Measurements from ENCODE around the gene IKZF3.

Gene IKZF3

GRCh38 chr17:39814497-39814896 lies 49.6 kb downstream of the IKZF3 start:
- no peak for DNase-seq

- peak; percentile 94 for DNase-seq
These were observed 50.5 kb downstream of the IKZF3 start for GRCh38 chr17:39813631-39814030.

DNA sequence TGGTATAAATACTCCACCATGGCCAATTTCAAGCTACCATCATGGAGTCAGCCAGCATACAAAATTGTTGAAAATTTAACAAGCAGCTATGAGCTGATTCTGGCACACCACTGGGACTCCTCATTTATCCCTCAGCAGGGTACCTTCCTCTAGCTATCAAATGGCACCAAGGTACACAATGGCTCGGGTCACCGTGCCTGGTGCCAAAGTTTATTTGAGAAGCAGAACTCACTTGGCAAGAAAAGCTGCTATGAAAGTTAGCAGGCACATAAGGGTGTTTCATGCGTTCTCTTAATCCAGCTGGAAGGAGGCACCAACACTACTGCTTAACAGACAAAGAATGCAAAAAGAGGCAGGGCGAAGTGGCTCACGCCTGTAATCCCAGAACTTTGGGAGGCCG lies 51.6 kb downstream of the IKZF3 start:
- DNase-seq: no peak

DNA sequence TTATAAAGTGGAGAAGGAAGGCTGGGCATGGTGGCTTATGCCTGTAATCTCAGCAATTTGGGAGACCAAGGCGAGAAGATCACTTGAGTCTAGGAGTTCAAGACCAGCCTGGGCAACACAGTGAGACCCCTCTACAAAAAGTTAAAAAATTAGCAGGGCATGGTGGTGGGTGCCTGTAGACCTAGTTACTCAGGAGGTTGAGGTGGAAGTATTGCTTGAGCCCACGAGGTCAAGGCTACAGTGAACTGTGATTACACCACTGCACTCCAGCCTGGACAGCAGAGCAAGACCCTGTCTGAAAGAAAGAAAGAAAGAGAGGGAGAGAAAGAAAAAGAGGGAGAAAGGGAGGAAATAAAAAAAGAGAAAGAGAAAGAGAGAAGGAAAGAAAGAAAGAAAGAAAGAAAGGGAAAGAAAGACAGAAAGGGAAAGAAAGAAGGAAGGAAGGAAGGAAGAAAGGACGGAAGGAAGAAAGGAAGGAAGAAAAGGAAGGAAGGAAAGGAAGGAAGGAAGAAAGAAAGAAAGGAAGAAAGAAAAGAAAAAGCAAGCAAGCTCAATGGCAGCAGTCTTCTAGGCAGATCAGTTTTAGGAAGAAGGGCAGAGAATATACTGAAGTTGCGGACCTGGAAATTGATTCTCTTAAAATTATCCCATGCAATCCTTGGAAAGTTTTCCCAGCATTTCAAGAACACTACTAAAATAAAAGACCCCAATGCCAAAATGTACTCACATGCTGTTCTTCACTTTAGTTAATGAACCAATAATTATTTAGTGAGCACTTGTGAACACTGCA lies 53.0 kb downstream of the IKZF3 start:
- DNase-seq: no peak

DNA sequence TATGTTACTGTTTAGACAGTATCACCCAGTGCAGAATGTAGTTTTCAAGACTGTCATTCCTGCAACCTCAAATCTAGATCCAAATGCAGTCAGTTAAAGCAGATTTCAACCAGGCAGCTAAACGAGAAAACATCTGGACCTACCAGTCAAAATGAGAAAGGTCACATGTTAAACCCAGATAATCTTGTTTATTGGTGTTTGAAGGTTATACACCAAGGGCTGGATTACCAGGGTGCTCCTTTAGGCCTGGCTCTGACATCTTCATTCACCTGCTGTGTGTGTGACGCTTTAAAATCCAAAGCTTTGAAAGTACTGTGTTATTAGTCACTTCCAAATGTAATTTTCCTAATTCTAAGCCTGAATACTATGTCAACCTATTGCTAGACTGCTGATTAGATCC lies 54.9 kb downstream of the IKZF3 start:
- DNase-seq: no peak

DNA sequence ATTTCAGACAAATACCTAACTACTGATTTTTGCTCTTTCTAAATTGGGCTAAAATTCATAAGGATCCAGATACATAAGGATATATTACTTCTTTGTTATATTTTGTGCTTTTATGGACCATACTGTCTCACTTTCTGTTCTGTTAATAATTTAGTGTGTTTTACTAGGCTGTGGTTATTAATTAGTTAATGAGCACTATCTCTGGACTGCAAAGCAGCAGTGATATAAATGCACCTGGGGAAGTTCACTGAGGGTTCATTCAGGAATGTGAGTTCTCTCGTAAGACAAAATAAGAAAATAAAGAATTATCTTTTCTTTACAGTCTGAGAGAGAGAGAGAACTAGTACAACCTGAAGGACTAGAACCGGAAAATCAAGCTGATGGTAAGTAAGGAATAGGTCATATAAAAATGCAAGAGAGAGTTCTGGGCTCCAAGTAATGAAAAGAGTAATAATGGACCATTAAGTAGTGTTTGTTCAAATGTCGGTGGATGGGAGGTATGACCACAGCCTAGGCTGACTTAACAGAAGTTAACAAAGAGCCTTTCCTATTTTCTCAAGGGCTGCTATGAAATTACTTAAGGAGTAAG lies 55.6 kb downstream of the IKZF3 start:
- DNase-seq: no peak

DNA sequence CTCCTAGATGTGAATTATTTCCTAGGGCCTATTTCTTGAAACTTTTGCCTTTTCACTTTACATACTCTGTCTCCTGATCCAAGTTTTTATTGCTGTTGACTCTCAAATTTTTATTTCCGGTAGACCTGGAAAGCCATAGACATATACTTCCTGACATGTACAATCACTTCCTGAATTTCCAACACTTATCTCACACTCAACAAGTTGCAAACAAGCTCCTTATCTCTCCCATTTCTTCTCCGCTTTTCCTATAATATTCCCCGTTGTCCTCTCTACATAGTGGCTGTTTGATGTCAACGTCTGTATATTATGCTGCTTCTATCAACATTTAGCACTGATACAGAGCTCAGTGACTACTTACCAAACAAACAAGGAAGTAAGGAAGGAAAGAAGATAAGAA lies 59.3 kb downstream of the IKZF3 start:
- DNase-seq: no peak

GRCh38 chr17:39801055-39801454 lies 63.1 kb downstream of the IKZF3 start:
- DNase-seq: no peak

- DNase-seq: peak; percentile 89
These were observed 63.6 kb downstream of the IKZF3 start for GRCh38 chr17:39800540-39800939.

- no peak for DNase-seq
These were observed 64.7 kb downstream of the IKZF3 start for GRCh38 chr17:39799395-39799794.

GRCh38 chr17:39794249-39794970 lies 69.7 kb downstream of the IKZF3 start:
- peak; percentile 54 for DNase-seq

GRCh38 chr17:39793301-39793872 lies 70.7 kb downstream of the IKZF3 start:
- no peak for DNase-seq

DNA sequence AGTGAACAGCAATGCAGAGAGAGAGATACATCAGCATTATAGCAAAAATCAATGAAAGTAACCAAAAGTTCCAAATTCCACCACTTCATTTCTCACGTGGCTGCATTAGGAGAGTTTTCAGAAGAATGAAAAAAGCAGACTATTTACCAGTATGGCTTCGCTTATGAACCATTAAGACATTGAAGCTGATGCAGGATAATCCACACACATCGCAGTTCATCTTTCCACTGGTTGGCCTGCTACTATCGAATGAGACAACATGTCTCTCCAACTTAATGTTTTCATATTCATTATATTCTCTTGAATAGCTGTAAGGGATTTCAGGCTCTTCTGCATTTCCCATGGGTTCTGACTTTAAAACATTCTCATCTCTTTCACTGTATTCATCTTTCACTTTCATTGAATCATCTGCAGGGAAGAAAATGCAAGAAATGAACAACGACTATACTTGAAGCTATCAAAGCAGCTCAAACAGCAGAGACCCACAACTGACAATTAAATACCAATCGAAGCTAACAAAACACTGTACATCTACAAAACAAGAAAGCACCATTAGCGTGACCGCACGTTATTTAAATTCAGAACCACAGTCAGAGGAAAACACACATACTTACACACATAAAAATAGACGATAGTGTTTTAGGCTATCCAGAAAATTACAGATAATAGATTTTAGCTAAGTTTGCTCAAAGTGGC lies 71.4 kb downstream of the IKZF3 start:
- peak; percentile 54 for DNase-seq

GRCh38 chr17:39791111-39791992 lies 72.8 kb downstream of the IKZF3 start:
- DNase-seq: peak; percentile 85

- DNase-seq: no peak
These were observed 76.2 kb downstream of the IKZF3 start for GRCh38 chr17:39787743-39788484.

GRCh38 chr17:39787041-39787440 lies 77.1 kb downstream of the IKZF3 start:
- DNase-seq: no peak

DNA sequence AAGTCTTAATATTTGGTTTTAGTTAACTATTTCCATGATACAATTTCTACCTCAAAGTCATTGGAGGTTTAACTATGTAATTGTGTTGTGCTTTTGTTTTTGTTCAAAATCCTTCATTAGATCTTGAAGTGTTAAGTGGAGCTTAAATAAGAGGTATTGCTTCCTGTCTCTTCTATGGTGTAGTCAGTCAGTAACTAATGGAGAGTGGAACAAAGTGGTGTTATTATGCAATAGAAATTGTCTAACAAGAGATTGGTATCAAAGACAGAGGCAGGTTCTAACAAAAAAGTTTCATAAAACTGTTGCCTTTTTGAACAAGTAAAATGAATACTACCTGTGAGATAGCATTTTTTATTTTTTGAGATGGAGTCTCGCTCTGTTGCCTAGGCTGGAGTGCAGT lies 81.1 kb downstream of the IKZF3 start:
- no peak for DNase-seq

DNA sequence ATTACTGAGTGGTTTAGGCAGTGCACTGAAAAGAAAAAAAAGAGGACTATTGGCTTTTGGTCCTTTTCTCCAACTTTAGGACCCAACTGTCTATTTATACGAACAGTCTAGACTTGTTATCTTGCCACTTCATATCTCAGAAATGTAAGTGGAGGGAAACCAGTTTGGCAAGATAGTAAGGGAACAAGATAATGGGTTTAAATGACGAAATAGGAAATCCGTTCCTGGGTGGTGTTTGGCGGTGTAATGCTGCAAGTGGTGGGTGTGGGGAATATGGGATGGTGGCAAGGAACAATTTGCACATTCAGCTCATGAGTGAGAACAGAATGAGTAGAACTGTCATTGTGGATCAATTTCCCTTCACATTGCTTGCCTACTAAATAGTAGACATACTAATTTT lies 81.6 kb downstream of the IKZF3 start:
- DNase-seq: no peak

- no peak for DNase-seq
These were observed 82.3 kb downstream of the IKZF3 start for GRCh38 chr17:39781861-39782213.

GRCh38 chr17:39781031-39781860 lies 82.9 kb downstream of the IKZF3 start:
- DNase-seq: no peak
